Esophagus squamous epithelium (tissue), 4 donors: Measurements from ENCODE around the gene VRTN.

Experiments
- CTCF ChIP-seq, 6 experiments: fragments of 450-650 bp in 4 of 6; fragments of 200-600 bp in 2 of 6; sonication (generic) in 2 of 6; IDR thresholded peaks; one replicate each; pipeline ENCODE4 v1.5.1; 2016 to 2019; ENCODE audit warnings: antibody characterized with exemption in 6 of 6, mild to moderate bottlenecking in 4 of 6, moderate library complexity in 4 of 6
- POLR2A ChIP-seq, 4 donors: fragments of 450-650 bp; IDR thresholded peaks; one replicate each; pipeline ENCODE4 v1.6.1; 2017; ENCODE audit warnings: antibody characterized with exemption in 4 of 4, mild to moderate bottlenecking in 4 of 4, moderate library complexity in 3 of 4

GRCh38 chr14:74408870-74409269 lies 60.6 kb downstream of the VRTN start:
- TF ChIP-seq POLR2A (IDR thresholded peaks at IDR 0.05) (no peak), CTCF (IDR thresholded peaks at IDR 0.05) (no peak)
